Smooth muscle cell (in vitro differentiated cells): ENCODE measurements around the gene ZFY. TPM values are rescaled to one million over a fixed set of nuclear protein-coding genes. Genes with fewer than 3 reads are reported as not detected.

Experiments used
- DNase-seq: peaks from one replicate; lab custom pipeline; 2025; ENCODE audit not compliant: unreplicated experiment; lab: John Stamatoyannopoulos, UW
- H2AFZ ChIP-seq: fragments of 200-600 bp; sonication (generic); 2 replicates; pipeline ENCODE4 v1.6.0; 2016; ENCODE audit warnings: antibody characterized with exemption, low read depth, mild to moderate bottlenecking
- H3F3A ChIP-seq: fragments of 200-600 bp; sonication (generic); 2 replicates; pipeline ENCODE4 v1.6.0; 2017; ENCODE audit warnings: antibody characterized with exemption, low read depth
- H3K27ac ChIP-seq: fragments of 200-600 bp; sonication (generic); 2 replicates; pipeline ENCODE4 v1.5.1; 2016; ENCODE audit warnings: low read depth, mild to moderate bottlenecking
- H3K27me3 ChIP-seq: fragments of 200-600 bp; sonication (generic); 2 replicates; pipeline ENCODE4 v1.6.1; 2016; ENCODE audit warnings: low read depth, mild to moderate bottlenecking
- H3K36me3 ChIP-seq: fragments of 200-600 bp; sonication (generic); 2 replicates; pipeline ENCODE4 v1.5.1; 2016; ENCODE audit warnings: low read depth
- H3K4me1 ChIP-seq: fragments of 200-600 bp; sonication (generic); 2 replicates; pipeline ENCODE4 v1.5.1; 2016; ENCODE audit warnings: low read depth
- H3K4me2 ChIP-seq: fragments of 200-600 bp; sonication (generic); 2 replicates; pipeline ENCODE4 v1.6.0; 2016; ENCODE audit warnings: mild to moderate bottlenecking
- H3K4me3 ChIP-seq: fragments of 200-600 bp; sonication (generic); 2 replicates; pipeline ENCODE4 v1.5.1; 2016; ENCODE audit warnings: mild to moderate bottlenecking
- H3K79me2 ChIP-seq: fragments of 200-600 bp; sonication (generic); 2 replicates; pipeline ENCODE4 v1.6.0; 2016; ENCODE audit warnings: low read depth, mild to moderate bottlenecking
- H3K9ac ChIP-seq: fragments of 200-600 bp; sonication (generic); 2 replicates; pipeline ENCODE4 v1.6.0; 2016; ENCODE audit warnings: low read depth
- H3K9me3 ChIP-seq: fragments of 200-600 bp; sonication (generic); replicated peaks from 2 replicates; pipeline ENCODE4 v1.5.1; 2016; ENCODE audit warnings: low read depth
- H4K20me1 ChIP-seq: fragments of 200-600 bp; sonication (generic); 2 replicates; pipeline ENCODE4 v1.6.0; 2016; ENCODE audit warnings: low read depth
- WGBS: methylation state at CpG from one replicate; pipeline ENCODE4 v1.1.7; 2016; ENCODE audit warnings: low lambda C conversion rate; 5-methylcytosine and 5-hydroxymethylcytosine counted together
- polyA plus RNA-seq: library from polyadenylated mRNA; unstranded; fragments of >200 nt; fragmentation: Nextera tagmentation; extraction: Ambion mirVana; gene quantifications from 2 replicates; pipeline ENCODE4 v1.2.1, GENCODE V29; 2016
- total RNA-seq: library from RNA; depleted of rRNA; stranded (reverse); fragments of >200 nt; gene quantifications from 2 replicates; pipeline ENCODE4 v1.2.3, GENCODE V29; 2014
- TF ChIP-seq, protein P1 (sequence below): fragments of 200-600 bp; sonication (generic); IDR thresholded peaks from 2 replicates; pipeline ENCODE4 v1.5.1; 2017; ENCODE audit warnings: borderline replicate concordance, mild to moderate bottlenecking, antibody characterized with exemption; ENCODE audit not compliant: insufficient read depth, poor library complexity, severe bottlenecking

Gene ZFY
- total and polyA plus RNA-seq, 2 experiments from 2014 or later = not detected

DNA sequence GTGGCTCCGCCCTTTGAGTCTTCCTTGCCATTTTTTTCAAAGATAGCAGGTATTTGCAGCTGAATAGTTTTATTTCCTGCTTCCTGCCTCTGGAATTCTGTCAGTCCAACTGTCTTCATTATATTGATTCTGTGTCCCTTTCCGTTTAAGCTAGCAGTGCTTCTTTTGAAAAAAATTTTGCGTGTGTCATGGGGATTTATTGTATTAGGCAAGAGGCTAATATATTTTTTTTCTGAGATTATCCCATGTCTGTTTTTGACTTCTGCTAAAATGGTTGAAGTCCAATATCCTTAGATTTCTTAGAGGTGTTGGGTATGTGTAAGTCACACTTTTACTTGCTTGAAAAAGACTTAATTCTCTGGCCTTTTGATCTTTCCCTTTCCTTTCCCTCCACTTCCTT is 20.4 kb downstream of the ZFY start:
- Histone ChIP-seq H3K9me3 (no peaks in the 10 kb centered on the region), H3F3A (no peaks in the 10 kb centered on the region), H3K36me3 (no peaks in the 10 kb centered on the region), H3K4me1 (no peaks in the 10 kb centered on the region), H3K4me2 (no peak overlapping the region), H3K79me2 (no peaks in the 10 kb centered on the region), H2AFZ (no peak overlapping the region), H3K27me3 (no peaks in the 10 kb centered on the region), H4K20me1 (no peaks in the 10 kb centered on the region), H3K27ac (no peak overlapping the region), H3K4me3 (no peak overlapping the region), H3K9ac (no peak overlapping the region)
- TF ChIP-seq, protein P1, sequence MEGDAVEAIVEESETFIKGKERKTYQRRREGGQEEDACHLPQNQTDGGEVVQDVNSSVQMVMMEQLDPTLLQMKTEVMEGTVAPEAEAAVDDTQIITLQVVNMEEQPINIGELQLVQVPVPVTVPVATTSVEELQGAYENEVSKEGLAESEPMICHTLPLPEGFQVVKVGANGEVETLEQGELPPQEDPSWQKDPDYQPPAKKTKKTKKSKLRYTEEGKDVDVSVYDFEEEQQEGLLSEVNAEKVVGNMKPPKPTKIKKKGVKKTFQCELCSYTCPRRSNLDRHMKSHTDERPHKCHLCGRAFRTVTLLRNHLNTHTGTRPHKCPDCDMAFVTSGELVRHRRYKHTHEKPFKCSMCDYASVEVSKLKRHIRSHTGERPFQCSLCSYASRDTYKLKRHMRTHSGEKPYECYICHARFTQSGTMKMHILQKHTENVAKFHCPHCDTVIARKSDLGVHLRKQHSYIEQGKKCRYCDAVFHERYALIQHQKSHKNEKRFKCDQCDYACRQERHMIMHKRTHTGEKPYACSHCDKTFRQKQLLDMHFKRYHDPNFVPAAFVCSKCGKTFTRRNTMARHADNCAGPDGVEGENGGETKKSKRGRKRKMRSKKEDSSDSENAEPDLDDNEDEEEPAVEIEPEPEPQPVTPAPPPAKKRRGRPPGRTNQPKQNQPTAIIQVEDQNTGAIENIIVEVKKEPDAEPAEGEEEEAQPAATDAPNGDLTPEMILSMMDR = no peak
- no CpG with 5 or more reads among the region's 3 CpGs for WGBS
- no peak for DNase-seq

DNA sequence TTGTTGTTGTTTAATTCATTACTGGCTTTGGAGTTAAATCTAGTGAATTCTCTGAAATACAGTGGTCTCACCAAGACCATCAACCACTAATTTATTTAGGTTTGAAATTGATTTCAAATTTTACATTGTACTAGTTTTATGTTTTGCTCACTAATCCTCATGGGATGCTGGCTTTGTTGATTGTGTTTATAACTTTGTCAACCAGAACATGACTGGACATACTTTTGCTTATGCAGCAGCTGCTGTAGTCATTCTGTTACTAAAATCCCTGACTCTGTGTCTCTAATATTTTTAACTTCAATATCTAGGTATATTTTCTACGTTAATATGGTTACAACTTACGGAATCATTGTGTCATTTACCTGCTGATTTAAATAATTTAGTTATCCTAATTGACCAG is 26.9 kb downstream of the ZFY start:
- no peak overlapping the region for H3K4me3 ChIP-seq
- H2AFZ ChIP-seq = no peak overlapping the region
- H3K4me2 ChIP-seq = no peak overlapping the region
- no peak for DNase-seq
- no peak overlapping the region for H3K27ac ChIP-seq
- TF ChIP-seq, protein P1 = no peak
- WGBS = no CpG with 5 or more reads among the region's 2 CpGs
- no peaks in the 10 kb centered on the region for H3K4me1 ChIP-seq
- no peak overlapping the region for H3K9ac ChIP-seq
- H3K79me2 ChIP-seq = no peaks in the 10 kb centered on the region
- H3K36me3 ChIP-seq = no peaks in the 10 kb centered on the region
- H3F3A ChIP-seq = no peaks in the 10 kb centered on the region
- H3K9me3 ChIP-seq = no peaks in the 10 kb centered on the region
- no peaks in the 10 kb centered on the region for H3K27me3 ChIP-seq
- no peaks in the 10 kb centered on the region for H4K20me1 ChIP-seq

DNA sequence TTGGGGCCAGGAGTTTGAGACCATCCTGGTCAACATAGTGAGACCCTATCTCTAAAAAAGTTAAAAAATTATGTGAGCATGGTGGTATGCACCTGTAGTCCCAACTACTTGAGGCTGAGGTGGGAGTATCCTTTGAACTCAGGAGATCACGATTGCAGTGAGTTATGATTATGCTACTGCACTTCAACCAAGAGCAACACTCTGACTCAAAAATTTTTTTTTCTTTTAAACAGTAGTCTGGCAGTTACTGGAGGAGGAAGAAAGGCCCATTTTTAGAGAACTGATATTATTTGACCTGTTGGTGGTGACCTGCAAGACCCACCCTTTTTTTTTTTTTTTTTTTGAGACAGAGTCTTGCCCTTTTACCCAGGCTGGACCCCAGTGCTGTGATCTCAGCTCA is 29.6 kb downstream of the ZFY start:
- TF ChIP-seq, protein P1 = no peak
- H3K9ac ChIP-seq = no peak overlapping the region
- WGBS = no CpG with 5 or more reads among the region's 1 CpG
- no peak for DNase-seq
- H3K9me3 ChIP-seq = no peaks in the 10 kb centered on the region
- H2AFZ ChIP-seq = no peak overlapping the region
- H3K79me2 ChIP-seq = no peaks in the 10 kb centered on the region
- H3K4me2 ChIP-seq = no peak overlapping the region
- no peaks in the 10 kb centered on the region for H3K4me1 ChIP-seq
- no peak overlapping the region for H3K4me3 ChIP-seq
- H3K27ac ChIP-seq = no peak overlapping the region
- H3K27me3 ChIP-seq = no peaks in the 10 kb centered on the region
- no peaks in the 10 kb centered on the region for H3K36me3 ChIP-seq
- H4K20me1 ChIP-seq = no peaks in the 10 kb centered on the region
- no peaks in the 10 kb centered on the region for H3F3A ChIP-seq

DNA sequence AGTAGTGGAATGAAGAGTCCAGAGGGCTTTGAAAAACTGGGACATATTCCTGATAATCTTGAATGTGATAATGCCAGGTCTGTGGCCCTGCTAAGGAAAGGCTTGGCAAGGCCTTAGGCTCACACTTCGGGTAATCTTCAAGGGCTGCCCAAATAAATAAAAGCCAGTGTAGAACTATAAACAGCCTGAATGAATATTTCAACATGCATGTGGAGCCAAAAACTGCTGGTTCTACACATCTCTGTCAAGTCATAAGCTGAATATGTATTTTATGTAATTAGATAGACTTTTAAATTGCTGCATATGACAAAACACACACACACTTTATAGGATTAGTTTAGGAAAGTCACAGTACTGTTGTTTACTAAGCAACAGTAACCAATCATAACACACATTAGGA is 30.4 kb downstream of the ZFY start:
- no peak overlapping the region for H2AFZ ChIP-seq
- no peak overlapping the region for H3K4me2 ChIP-seq
- no peak for DNase-seq
- no CpG with 5 or more reads among the region's 1 CpG for WGBS
- H3K9me3 ChIP-seq = no peaks in the 10 kb centered on the region
- no peaks in the 10 kb centered on the region for H3F3A ChIP-seq
- no peaks in the 10 kb centered on the region for H3K27me3 ChIP-seq
- H4K20me1 ChIP-seq = no peaks in the 10 kb centered on the region
- no peaks in the 10 kb centered on the region for H3K79me2 ChIP-seq
- no peak overlapping the region for H3K9ac ChIP-seq
- no peak overlapping the region for H3K27ac ChIP-seq
- H3K4me1 ChIP-seq = no peaks in the 10 kb centered on the region
- TF ChIP-seq, protein P1 = no peak
- H3K4me3 ChIP-seq = no peak overlapping the region
- H3K36me3 ChIP-seq = no peaks in the 10 kb centered on the region
